ENCODE results near the gene CSRP1.
A peak's percentile ranks its signal among the peaks of the same experiment; 100 is the strongest.
"Not testable (repeated sequence)": the region's sequence is repeated elsewhere in the genome, so short reads cannot be mapped to it uniquely, and the experiment has no call there.

CSRP1 gene

DNA sequence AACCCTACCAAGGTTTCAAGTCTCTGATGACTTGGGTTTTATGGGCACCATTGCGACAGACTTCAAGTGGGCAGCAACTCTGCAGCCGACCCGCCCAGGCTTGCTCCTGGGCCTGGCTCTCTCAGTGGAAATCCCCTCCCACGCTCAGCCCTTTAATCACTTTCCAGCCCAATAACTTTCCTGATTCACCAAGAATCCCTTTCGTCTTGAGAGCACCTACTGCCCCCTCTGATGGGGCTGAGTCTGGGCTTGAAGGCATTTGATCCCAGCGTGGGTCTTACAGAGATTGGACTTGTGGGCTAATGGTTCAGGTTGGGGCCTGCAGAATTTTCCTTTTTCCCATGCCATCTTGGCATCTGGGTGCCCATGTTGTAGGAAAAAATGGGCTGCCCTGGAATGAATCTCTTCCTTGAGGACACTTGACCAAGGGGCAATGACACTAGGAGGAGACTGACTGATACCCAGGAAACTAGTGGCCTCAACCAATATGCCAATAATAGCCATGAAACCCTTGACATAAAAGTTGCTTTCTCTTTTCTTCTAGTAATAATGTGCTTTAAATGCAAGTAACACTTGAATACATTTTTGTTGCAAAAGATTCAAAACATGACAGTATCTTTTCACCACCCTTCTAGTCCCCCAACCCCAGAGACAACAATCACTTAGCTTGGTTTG, 30.1 kb downstream of the CSRP1 start:
- DNase-seq (ENCODE audit: low spot score) = no peak

DNA sequence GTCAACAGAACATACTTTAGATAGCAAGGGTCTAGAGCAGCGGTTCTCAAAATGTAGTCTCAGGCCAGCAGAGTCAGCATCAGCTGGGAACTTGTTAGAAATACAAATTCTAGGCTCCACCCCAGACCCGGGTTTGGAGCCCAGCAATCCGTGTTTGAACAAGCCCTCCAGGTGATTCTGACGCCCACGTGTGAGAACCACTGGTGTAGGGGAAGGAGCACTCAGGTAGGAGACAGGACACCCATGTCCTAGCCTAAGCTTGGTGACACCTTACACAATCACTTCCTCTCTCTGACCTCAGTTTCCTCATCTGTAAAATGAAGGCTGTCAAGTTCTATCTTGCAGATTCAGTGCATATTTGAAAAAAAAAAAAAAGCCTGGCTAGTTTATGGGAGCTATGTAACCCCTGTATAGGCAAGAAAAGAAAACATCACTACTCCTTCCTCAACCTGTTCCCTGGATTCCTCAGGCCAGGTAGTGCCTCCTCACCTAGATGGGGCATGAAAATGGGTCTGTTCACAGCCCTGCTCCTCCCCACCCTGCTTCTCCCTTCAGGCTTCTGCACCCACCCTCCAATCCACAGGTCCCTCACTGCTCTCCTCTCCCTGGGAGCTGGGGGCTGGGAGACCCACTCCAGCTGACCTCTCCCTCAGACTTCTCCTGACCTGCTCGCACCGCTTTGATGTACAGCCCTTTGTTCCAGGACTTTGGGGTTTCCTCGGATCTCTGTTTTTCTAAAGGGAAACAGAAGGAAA, 30.8 kb downstream of the CSRP1 start:
- DNase-seq (ENCODE audit: low spot score) = no peak

DNA sequence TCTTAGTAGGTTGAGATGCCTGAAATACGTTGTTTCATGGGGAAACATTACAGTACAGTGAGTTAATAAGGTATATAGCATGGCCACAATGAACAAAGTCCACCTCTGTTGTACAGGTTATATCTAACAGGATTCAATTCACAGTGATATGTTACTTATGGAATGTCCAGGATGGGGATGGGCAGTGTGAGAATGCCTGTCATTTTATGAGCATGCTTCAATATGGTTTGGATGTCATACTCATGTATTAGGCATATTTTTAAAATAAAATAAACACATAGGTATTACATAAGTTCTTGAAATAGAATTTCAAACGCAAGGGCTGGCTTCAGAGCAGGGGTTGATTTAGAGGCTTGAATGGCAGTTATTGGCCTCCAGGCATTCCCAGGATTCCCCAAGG, 31.8 kb downstream of the CSRP1 start:
- no peak for DNase-seq (ENCODE audit: low spot score)

DNA sequence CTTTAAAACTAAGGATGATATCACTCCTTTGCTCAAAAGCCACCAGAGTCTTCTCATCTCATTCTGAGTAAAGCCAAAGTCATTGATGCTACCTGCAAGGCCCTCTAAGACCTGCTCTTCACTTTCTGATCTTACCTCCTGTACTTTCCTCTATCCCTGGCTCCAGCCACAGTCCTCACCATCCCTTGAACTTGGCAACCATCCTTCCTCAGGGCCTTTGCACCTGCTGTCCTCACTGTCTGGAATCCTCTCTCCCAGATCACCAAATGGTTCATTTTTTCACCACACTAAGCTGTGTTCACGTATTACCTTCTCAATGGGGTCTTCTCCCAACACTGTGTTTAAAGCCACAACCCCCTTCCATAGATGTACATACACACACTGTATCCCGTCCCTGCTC, 33.6 kb downstream of the CSRP1 start:
- DNase-seq (ENCODE audit: low spot score) = no peak

DNA sequence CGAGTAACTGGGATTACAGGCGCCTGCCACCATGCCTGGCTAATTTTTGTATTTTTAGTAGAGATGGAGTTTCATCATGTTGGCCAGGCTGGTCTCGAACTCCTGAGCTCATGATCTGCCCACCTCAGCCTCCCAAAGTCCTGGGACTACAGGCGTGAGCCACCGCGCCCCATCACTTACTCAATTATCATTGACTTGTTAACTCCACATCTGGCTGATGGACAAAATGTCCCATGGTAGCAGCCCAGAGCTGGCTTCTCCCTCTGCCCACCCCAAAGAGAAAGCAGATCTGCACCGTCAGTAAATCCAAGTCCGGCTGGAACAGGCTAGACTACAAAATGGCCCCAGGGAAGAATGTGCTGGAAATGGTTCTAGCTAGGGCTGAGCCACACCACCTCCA, 34.6 kb downstream of the CSRP1 start:
- DNase-seq (ENCODE audit: low spot score) = not testable (repeated sequence)

GRCh38 chr1:201471772-201472171, 35.2 kb downstream of the CSRP1 start:
- peak; percentile 18 for DNase-seq (ENCODE audit: low spot score)

- DNase-seq (ENCODE audit: low spot score) = no peak
Measured at GRCh38 chr1:201470581-201470980, 36.3 kb downstream of the CSRP1 start.

DNA sequence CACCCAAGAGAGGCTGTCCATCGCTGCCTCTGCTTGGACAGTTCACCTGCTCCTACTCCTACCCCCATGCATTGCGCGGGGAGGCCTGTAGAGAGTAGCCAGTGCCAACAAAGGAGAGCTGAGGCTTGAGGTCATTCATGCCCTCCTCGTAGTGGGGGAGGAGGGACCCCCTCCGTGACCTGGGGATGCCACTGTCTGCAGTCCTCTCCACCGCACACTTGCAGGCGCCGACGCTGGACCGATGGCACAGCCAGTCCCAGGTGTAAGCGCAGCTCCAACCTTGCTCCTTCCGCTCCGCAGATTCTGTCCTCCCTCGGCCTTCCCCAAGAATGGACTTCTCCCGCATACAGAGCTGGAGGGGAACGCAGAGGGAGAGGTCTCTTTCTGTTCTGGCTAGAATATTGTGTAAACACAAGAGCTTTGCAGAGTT, 37.3 kb downstream of the CSRP1 start:
- no peak for DNase-seq (ENCODE audit: low spot score)

- DNase-seq (ENCODE audit: low spot score) = peak; percentile 85
Measured at GRCh38 chr1:201468844-201469644, 37.9 kb downstream of the CSRP1 start, which contains the start of gene PHLDA3. TSS of gene PHLDA3 (minus strand) at chr1:201469188. CDS start at chr1:201468786, 402 bp downstream.

DNA sequence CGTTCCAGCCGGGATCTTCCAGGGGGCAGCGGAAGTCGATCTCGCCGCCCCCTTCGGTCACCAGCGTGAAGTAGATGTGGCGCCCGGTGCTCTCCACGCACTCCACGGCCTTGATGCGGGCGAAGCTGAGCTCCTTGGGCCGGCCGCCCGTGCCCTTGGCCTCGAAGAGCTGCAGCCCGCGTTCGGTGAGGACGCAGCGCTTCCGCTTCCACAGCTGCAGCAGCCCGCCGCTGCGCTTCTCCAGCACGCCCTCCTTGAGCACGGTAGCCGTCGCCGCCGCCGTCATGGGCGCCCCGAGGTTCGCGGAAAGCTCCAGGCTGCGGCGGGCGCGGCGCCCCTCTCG, 38.5 kb downstream of the CSRP1 start:
- DNase-seq (ENCODE audit: low spot score) = peak; percentile 45

GRCh38 chr1:201466492-201466891, 40.4 kb downstream of the CSRP1 start:
- DNase-seq (ENCODE audit: low spot score) = no peak

GRCh38 chr1:201465698-201466290, 41.1 kb downstream of the CSRP1 start:
- no peak for DNase-seq (ENCODE audit: low spot score)

GRCh38 chr1:201463071-201463552, 43.8 kb downstream of the CSRP1 start:
- peak; percentile 47 for DNase-seq (ENCODE audit: low spot score)

GRCh38 chr1:201461645-201462441, 45.1 kb downstream of the CSRP1 start:
- peak; percentile 82 for DNase-seq (ENCODE audit: low spot score)

DNA sequence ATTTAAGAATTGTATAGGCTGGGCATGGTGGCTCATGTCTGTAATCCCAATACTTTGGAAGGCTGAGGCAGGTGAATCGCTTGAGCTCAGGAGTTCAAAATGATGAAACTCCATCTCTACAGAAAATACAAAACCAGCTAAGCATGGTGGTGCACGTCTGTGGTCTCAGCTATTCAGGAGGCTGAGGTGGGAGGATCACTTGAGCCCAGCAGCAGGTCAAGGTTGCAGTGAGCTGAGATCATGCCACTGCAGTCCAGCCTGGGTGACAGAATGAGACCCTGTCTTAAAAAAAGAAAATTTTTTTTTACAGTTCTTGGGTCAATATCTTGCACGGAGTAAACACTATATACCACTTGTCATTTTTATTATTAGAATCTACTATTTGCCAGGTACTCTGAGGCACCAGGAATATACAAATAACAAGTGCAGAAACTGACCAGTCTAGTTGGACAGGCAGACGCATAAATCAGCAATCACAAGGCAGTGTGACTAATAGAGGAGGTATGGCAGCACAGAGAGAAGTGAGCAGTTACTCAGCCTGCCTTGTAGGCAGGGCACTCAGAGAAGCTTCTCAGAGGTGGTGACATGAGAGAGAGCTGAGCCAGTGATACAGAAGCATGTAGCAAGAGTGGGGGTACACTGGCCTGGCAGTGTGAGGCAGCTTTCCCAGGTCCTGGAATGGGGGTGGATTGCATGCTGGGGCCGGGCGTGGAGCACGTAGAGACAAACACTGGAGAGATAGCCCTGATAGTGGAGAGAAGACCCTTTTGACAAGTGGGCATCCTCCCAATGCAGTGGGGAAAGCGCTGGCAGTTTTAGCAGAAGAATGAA, 45.9 kb downstream of the CSRP1 start:
- DNase-seq (ENCODE audit: low spot score) = peak; percentile 98

GRCh38 chr1:201459775-201460174, 47.1 kb downstream of the CSRP1 start:
- DNase-seq (ENCODE audit: low spot score) = no peak

DNA sequence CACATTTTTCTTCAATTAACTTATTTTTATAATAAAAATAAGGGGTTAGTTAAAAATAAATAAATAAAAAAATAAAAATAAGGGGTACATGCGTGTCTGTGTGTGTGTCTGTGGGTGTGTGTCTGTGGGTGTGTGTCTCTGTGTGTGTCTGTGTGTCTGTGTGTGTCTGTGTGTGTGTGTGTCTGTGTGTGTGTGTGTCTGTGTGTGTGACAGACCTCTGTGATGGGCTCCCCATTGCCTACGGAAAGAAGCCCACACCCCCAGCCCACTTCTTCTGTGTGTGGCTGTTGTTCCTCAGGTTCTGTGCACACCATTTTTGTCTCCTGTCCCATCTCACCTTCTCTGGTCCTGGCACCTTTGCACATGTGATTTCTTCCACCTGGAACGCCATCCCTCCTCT, 47.9 kb downstream of the CSRP1 start:
- DNase-seq (ENCODE audit: low spot score) = no peak

- no peak for DNase-seq (ENCODE audit: low spot score)
Measured at GRCh38 chr1:201457508-201457960, 49.4 kb downstream of the CSRP1 start.

GRCh38 chr1:201456499-201457309, 50.2 kb downstream of the CSRP1 start:
- no peak for DNase-seq (ENCODE audit: low spot score)

- DNase-seq (ENCODE audit: low spot score) = no peak
Measured at GRCh38 chr1:201455098-201455497, 51.8 kb downstream of the CSRP1 start.

All from RKO (cell line).